ENCODE measurements around the gene MRPL14.

GRCh38 chr6:44157152-44157521 is 29.9 kb upstream of the MRPL14 start:
- TF ChIP-seq CTCF (IDR thresholded peaks at IDR 0.05 in 2 of 3, conservative IDR thresholded peaks at IDR 0.05 in 1 of 3; ENCODE audit: borderline replicate concordance in 1 of 3, insufficient read depth in 1 of 3, low read depth in 2 of 3, low read length in 2 of 3) (no peak), EZH2 (IDR thresholded peaks at IDR 0.05) (no peak), RAD21 (IDR thresholded peaks at IDR 0.05; ENCODE audit: low read depth) (no peak), POLR2A (IDR thresholded peaks at IDR 0.05; ENCODE audit: borderline replicate concordance, extremely low read depth, insufficient read depth, insufficient read length) (no peak)

All from HCT116 (cell line).